Activated CD8-positive, alpha-beta memory T cell treated with anti-CD3 and anti-CD28 coated beads, Interleukin-2, amount 50 U/mL, for 24 hours (primary cell): ENCODE data around the gene TAF8.
"Not testable (repeated sequence)": the region's sequence is repeated elsewhere in the genome, so short reads cannot be mapped to it uniquely, and the experiment has no call there.

Experiments
- DNase-seq: peaks from one replicate; pipeline ENCODE4 v3.0.0-alpha.2; 2020; ENCODE audit errors: extremely low read depth

TAF8 gene

GRCh38 chr6:42050297-42051267 lies at the start of gene TAF8:
Gene TAF8, plus strand, starts transcription at chr6:42050524. Its CDS starts 18 bp downstream, at chr6:42050542.
- DNase-seq: peak; percentile 76

- DNase-seq: no peak
Measured at GRCh38 chr6:42001506-42001905, 48.8 kb upstream of the TAF8 start.

GRCh38 chr6:42003658-42004057 lies 46.7 kb upstream of the TAF8 start:
- DNase-seq: not testable (repeated sequence)

- DNase-seq: no peak
Measured at GRCh38 chr6:42007286-42008137, 42.8 kb upstream of the TAF8 start.

GRCh38 chr6:42008138-42008528 lies 42.2 kb upstream of the TAF8 start:
- not testable (repeated sequence) for DNase-seq

GRCh38 chr6:42009844-42010184 lies 40.5 kb upstream of the TAF8 start:
- no peak for DNase-seq

GRCh38 chr6:42010185-42010891 lies 40.0 kb upstream of the TAF8 start:
- no peak for DNase-seq

GRCh38 chr6:42010909-42011308 lies 39.4 kb upstream of the TAF8 start:
- DNase-seq: no peak

GRCh38 chr6:42012501-42013133 lies 37.7 kb upstream of the TAF8 start:
- DNase-seq: no peak

- no peak for DNase-seq
Measured at GRCh38 chr6:42013134-42013516, 37.2 kb upstream of the TAF8 start.

GRCh38 chr6:42017021-42017643 lies 33.2 kb upstream of the TAF8 start:
- no peak for DNase-seq

- no peak for DNase-seq
Measured at GRCh38 chr6:42020967-42021366, 29.4 kb upstream of the TAF8 start.

- DNase-seq: no peak
Measured at GRCh38 chr6:42021847-42022754, 28.2 kb upstream of the TAF8 start.

GRCh38 chr6:42022755-42023384 lies 27.5 kb upstream of the TAF8 start:
- DNase-seq: no peak

- DNase-seq: no peak
Measured at GRCh38 chr6:42025066-42025844, 25.1 kb upstream of the TAF8 start.

- no peak for DNase-seq
Measured at GRCh38 chr6:42025845-42026243, 24.5 kb upstream of the TAF8 start.

- DNase-seq: no peak
Measured at GRCh38 chr6:42026540-42026939, 23.8 kb upstream of the TAF8 start.

- no peak for DNase-seq
Measured at GRCh38 chr6:42028234-42029061, 21.9 kb upstream of the TAF8 start.
